CD4-positive, alpha-beta T cell treated with Interleukin-6 at 100 ng/mL for 8 hours (primary cell): ENCODE measurements around the gene RLBP1.
"Not testable (repeated sequence)": the region's sequence is repeated elsewhere in the genome, so short reads cannot be mapped to it uniquely, and the experiment has no call there.

ENCODE experiments used
- DNase-seq: peaks from one replicate; pipeline ENCODE4 v3.0.0-alpha.2; 2020; ENCODE audit warnings: mixed read lengths, low spot score

The RLBP1 gene

DNA sequence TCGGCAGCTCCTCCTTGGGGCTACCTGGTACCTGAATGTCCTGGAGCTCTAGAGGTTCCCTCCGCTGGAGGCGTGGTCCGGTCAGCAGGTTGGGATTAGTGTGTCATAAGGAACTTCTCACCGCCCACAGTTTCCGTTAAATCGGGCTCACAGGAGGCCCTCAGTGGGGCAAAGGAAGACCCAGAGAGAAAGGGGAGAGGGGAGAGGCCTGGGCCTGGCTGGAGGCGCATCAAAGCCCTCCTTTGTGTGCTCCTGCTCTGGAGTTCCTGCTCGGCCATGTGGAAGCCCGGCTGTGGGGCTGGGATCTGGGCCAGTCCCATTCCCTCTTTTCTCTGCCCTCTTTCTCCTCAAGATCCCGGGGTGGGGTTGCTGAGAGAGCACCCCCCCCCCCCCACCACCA, at the start of gene RLBP1:
RLBP1 (minus strand) TSS at position 37 of the 400 bp plus-strand sequence. CDS start 2,604 bp downstream, outside the sequence.
- no peak for DNase-seq

GRCh38 chr15:89250142-89250541, 28.8 kb upstream of the RLBP1 start:
- DNase-seq = not testable (repeated sequence)

DNA sequence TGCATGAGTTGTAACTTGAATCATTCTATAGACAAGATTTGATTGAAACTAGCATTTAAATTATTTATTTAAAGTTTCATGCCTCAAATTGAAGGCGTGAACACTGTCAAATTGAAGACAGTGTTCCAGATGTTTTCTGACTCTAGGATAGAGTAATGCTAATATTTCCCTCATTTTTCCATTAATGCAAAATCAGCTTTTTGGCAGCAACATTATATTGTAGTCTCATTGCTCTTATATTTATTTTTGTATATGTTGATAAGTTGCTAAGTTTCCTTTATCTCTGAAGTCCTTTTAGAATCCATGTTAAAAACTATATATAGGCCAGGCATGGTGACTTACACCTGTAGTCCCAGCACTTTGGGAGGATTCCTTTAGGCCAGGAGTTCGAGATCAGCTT, 27.2 kb upstream of the RLBP1 start:
- DNase-seq = no peak

GRCh38 chr15:89247446-89247845, 26.1 kb upstream of the RLBP1 start:
- no peak for DNase-seq

- DNase-seq = no peak
Measured at GRCh38 chr15:89244574-89244903, 23.2 kb upstream of the RLBP1 start.

DNA sequence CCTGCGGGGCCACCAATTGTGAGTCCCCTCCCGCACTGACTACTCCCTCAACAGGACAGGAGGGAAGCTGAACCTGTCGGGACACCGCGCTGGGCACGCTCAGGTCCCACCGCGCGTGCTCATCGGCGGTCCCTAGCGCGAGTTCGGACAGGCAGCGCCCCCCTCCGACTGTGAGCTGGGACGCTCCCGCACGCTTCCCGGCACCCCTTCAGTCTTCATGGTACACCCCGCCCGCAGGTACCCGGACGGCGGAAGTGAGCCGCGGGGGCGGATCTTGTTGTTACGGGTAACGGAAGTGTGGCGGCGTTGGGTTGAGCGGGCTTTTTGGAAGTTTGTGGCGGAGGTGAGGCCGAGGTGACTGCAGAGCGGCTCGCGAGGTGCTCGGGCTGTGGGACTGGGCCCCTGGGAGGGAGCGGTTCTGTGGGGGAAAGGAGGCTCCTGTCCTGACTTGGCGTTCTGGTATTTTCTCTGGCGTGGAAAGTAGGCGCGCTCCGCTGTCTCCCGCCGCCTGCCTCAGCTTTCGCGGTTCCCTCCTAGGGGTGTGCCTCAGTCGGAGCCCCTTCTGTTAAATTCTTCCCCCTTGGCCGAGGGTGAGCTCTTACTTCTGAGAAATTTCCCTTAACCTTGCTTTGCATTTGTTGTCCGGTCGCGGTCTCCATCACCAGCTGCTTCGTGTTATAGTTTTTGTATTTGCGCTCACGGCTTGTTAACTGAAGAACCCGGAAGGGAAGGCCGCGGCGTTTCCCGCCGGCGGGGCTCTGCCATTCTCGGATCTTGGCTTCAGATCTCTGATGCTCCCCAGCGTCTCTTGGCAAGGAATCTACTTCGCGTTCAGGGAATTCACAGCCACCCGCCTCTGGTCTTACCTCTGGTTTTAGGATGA, 22.6 kb upstream of the RLBP1 start, which contains the start of gene FANCI:
FANCI (plus strand) TSS at position 289 of the 883 bp plus-strand sequence. CDS start 3,669 bp downstream, outside the sequence.
- DNase-seq = peak; percentile 95

DNA sequence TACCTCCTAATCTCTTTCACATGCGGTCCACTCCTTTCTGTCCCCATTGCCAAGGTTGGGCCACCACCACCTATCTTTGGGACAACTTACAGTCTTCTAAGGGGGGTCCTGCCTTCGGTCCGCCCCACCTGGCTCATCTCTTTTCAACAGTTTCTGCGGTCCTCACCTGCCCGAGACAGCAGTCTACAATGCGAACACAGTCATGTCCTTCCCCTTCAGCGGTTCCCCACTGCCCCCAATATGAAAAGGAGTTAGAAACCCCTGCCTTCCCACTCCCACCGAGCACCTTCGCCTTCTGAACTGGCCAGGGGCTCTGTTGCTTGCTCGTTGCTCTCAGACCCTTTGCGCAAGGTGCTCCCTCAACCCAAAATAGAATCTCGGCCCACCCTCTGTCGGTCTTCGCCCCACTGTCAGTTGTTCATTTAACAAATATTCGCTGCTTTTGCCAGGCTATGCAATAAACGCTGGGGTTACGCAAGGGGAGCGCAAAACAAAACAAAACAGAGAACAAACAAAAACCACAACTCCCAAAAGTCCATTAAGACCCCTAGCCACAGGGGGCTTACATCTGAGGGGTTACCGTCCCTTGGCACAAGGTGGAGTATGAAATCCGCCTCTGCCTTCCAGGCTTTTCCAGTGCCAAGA, 21.8 kb upstream of the RLBP1 start:
- DNase-seq = no peak

- not testable (repeated sequence) for DNase-seq
Measured at GRCh38 chr15:89239883-89240810, 18.8 kb upstream of the RLBP1 start.

- no peak for DNase-seq
Measured at GRCh38 chr15:89231832-89232231, 10.5 kb upstream of the RLBP1 start.

DNA sequence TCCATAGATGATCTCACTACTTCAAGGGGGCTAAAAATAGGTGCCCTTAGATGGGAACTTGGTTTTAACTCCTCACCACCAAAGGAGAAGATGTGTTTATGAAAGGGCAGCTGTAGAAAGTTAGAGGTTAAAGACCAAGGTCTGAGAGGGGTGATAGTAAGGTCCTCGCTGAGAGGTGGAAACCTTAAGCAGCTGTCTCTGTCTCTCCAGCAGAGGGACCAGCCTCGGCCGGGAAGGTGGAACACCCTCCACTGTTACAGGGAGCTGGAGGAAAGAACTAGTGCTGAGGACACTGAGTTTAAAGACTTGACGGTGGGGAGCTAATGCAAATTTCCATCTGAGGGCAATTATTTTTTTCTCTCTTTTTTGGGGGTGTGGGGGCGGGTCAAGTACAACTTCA, 8.9 kb upstream of the RLBP1 start:
- DNase-seq = no peak

- DNase-seq = no peak
Measured at GRCh38 chr15:89227425-89227824, 6.0 kb upstream of the RLBP1 start.

- no peak for DNase-seq
Measured at GRCh38 chr15:89226359-89227221, 5.2 kb upstream of the RLBP1 start.

- DNase-seq = no peak
Measured at GRCh38 chr15:89225588-89225987, 4.2 kb upstream of the RLBP1 start.

GRCh38 chr15:89218531-89218930, 2.8 kb downstream of the RLBP1 start:
- DNase-seq = no peak

- DNase-seq = no peak
Measured at GRCh38 chr15:89217686-89218376, 3.5 kb downstream of the RLBP1 start.

- no peak for DNase-seq
Measured at GRCh38 chr15:89217031-89217430, 4.3 kb downstream of the RLBP1 start.

GRCh38 chr15:89215627-89216026, 5.8 kb downstream of the RLBP1 start:
- no peak for DNase-seq

- DNase-seq = no peak
Measured at GRCh38 chr15:89211678-89212170, 9.7 kb downstream of the RLBP1 start.

GRCh38 chr15:89209057-89209456, 12.3 kb downstream of the RLBP1 start:
- DNase-seq = no peak

GRCh38 chr15:89208256-89208655, 13.1 kb downstream of the RLBP1 start:
- no peak for DNase-seq
